Left kidney (tissue), 2 donors: Measurements from ENCODE around the gene B4GALNT1. TPM values are rescaled to one million over a fixed set of nuclear protein-coding genes. Genes with fewer than 3 reads are reported as not detected.
"Not testable (repeated sequence)": the region's sequence is repeated elsewhere in the genome, so short reads cannot be mapped to it uniquely, and the experiment has no call there.

Experiments
- DNase-seq: peaks from one replicate; pipeline ENCODE4 v3.0.0-alpha.2; 2013
- polyA plus RNA-seq: library from polyadenylated mRNA; unstranded; fragments of 120-200 nt; gene quantifications from one replicate; pipeline ENCODE4 v1.2.1, GENCODE V29; 2013; ENCODE audit not compliant: insufficient read length

The B4GALNT1 gene
- polyA plus RNA-seq, 1 donor, result 0.80 TPM

- no peak for DNase-seq
Measured at GRCh38 chr12:57637364-57637763, 4.4 kb upstream of the B4GALNT1 start.

- not testable (repeated sequence) for DNase-seq
Measured at GRCh38 chr12:57636731-57637130, 3.7 kb upstream of the B4GALNT1 start.

GRCh38 chr12:57632073-57632957 lies 686 bp downstream of the B4GALNT1 start:
- no peak for DNase-seq

- no peak for DNase-seq
Measured at GRCh38 chr12:57631566-57632072, 1.4 kb downstream of the B4GALNT1 start.

GRCh38 chr12:57630891-57631433 lies 2.0 kb downstream of the B4GALNT1 start:
- DNase-seq, result no peak

GRCh38 chr12:57629897-57630471 lies 3.0 kb downstream of the B4GALNT1 start:
- no peak for DNase-seq

- DNase-seq, result no peak
Measured at GRCh38 chr12:57628280-57629191, 4.5 kb downstream of the B4GALNT1 start.

GRCh38 chr12:57627501-57628279 lies 5.3 kb downstream of the B4GALNT1 start:
- DNase-seq, result no peak

GRCh38 chr12:57626921-57627445 lies 6.0 kb downstream of the B4GALNT1 start:
- no peak for DNase-seq

- no peak for DNase-seq
Measured at GRCh38 chr12:57626111-57626920, 6.7 kb downstream of the B4GALNT1 start.

- no peak for DNase-seq
Measured at GRCh38 chr12:57625261-57626032, 7.6 kb downstream of the B4GALNT1 start.

GRCh38 chr12:57624441-57625220 lies 8.4 kb downstream of the B4GALNT1 start:
- DNase-seq, result no peak

GRCh38 chr12:57623811-57624390 lies 9.1 kb downstream of the B4GALNT1 start:
- no peak for DNase-seq

GRCh38 chr12:57623385-57623784 lies 9.6 kb downstream of the B4GALNT1 start:
- DNase-seq, result no peak

GRCh38 chr12:57622293-57623245 lies 10.4 kb downstream of the B4GALNT1 start:
- DNase-seq, result no peak

GRCh38 chr12:57621497-57622292 lies 11.3 kb downstream of the B4GALNT1 start:
- DNase-seq, result no peak
